GM12864 (cell line): Measurements from ENCODE around the gene CIPC.

Experiments
- DNase-seq: peaks from one replicate; pipeline ENCODE4 v3.0.0-alpha.2; 2011; ENCODE audit warnings: low read depth
- H3K4me3 ChIP-seq: 2 replicates; pipeline ENCODE4 v1.5.1; 2011; ENCODE audit warnings: mild to moderate bottlenecking, low read depth, low read length, control low read depth
- TF ChIP-seq, protein P1 (sequence below): IDR thresholded peaks from 2 replicates; pipeline ENCODE4 v1.5.1; 2011; ENCODE audit warnings: low read depth, mild to moderate bottlenecking, moderate library complexity, low read length, control low read depth, inconsistent platforms; ENCODE audit errors: missing control alignments

CIPC gene

DNA sequence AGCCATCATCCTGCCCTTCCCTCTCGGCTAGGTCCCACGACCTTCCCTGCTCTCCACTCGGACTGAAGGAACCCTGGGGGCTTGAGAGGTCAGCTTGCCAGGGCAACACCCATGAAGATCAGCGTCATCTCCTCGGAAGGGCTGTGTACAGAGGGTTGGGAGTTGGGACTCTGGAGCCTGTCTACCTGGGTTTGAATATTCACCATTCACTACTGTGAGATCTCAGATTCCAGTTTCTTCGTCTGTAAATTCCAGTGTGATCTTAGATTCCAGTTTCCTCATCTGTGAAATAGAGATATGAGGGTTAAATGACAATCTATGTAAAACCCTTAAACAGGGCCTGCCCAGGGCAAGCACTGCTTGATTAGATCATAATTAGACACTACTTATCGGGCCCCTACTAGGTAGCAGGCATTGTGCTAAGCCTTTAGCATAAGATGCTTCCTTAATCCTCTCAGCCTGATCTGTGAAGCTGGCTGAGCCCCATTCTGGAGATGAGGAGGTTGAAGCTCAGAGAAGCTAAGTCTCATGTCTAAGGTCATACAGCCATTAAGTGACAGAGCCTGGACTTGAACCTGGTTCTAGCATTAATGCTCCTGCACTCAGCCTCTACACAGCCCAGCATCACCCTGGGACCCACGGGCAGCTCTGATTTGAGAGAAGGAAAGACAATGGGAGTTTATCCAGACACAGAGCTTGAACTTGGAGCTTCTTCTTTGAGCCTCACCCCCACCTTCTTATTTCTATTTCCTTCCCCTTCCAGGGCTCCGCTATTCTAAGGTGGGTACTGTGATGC is 44.1 kb downstream of the CIPC start:
- no peak for DNase-seq
- no peak overlapping the region for H3K4me3 ChIP-seq
- TF ChIP-seq, protein P1, sequence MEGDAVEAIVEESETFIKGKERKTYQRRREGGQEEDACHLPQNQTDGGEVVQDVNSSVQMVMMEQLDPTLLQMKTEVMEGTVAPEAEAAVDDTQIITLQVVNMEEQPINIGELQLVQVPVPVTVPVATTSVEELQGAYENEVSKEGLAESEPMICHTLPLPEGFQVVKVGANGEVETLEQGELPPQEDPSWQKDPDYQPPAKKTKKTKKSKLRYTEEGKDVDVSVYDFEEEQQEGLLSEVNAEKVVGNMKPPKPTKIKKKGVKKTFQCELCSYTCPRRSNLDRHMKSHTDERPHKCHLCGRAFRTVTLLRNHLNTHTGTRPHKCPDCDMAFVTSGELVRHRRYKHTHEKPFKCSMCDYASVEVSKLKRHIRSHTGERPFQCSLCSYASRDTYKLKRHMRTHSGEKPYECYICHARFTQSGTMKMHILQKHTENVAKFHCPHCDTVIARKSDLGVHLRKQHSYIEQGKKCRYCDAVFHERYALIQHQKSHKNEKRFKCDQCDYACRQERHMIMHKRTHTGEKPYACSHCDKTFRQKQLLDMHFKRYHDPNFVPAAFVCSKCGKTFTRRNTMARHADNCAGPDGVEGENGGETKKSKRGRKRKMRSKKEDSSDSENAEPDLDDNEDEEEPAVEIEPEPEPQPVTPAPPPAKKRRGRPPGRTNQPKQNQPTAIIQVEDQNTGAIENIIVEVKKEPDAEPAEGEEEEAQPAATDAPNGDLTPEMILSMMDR = no peak

DNA sequence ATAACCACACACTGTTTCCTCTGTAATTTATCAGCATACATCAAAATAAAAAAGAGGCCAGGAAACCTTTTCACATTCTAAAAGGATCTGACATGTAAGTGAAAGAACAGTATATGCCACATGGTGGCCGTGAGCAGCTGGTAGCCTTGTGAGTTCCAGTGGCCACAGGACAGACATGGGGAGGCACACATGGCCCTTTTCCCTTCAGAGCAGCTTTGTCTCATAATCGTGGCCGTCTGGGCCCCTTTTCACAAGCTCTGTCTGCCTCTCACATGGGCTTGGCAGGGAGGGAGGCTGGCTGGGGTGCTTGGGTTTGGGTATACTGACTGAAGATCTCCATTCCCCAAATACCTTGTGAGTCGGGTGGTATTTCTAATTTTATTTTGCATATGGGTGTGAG is 45.0 kb downstream of the CIPC start:
- H3K4me3 ChIP-seq = no peak overlapping the region
- TF ChIP-seq, protein P1 = no peak
- DNase-seq = no peak

DNA sequence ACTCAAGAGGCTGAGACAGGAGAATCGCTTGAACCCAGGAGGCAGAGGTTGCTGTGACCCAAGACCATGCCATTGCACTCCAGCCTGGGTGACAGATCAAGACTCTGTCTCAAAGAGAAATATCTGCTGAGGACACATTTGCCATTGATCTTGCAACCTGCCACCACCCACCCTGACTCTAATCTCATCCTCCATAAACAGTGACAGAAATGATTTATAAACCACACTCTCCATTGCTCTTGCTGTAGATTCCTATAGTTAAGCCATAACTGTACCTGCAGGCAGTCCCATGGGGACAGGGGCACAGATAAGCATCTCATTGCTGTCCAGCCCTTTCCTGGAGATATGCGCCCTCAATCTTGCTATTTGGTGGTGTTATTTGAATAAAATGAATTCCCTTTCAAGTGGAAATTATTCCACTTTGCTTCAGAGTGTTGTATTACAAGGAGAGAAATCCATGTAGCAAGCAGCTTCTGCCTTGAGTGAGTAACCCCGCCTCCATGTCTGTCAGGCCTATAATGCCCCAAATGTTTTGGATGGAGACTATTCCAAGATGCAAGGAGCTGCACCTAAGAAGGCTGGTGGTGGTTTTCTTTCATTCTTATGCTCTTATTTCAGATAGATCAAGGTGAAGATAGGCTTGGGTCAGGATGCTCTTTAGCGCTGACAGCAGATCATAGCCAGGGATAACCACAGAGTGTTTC is 46.5 kb downstream of the CIPC start:
- DNase-seq = no peak
- H3K4me3 ChIP-seq = no peak overlapping the region
- TF ChIP-seq, protein P1 = no peak

DNA sequence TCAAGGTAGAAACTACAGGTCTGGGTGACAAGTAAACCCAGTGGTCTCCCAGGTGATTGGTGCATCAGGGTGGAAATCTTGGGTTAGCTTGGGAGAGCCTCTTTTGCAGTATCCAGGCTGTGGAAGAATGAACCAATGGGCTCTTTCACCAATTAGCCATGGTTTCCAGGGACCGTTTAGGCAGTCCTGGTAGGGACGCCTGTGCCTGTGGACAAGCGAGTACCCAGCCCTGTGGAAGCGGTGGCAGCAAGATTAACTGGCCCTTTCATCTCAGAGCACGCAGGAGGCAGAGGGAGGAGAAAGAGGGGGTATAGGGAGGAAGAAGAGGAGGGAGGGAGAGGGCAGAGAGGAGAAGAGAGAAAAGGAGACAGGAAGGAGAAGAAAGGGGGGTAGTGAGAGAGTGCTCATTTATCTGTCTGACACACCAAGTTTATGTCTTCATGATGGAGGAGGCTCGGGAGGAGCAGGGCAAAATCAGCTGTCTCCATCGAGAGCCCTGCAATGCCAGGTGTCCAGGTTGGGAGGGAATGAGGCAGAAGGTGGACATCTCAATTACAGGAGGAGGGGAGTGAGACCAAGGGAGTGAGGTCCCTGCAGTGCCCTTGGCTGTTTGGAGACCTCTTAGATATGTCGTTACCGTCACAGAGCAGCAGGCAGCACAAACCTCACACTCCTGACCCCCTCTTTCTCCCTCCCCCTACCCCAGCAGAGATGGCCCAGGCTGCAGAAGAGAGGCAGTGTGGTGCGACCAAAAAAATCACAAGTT is 48.1 kb downstream of the CIPC start:
- DNase-seq = no peak
- H3K4me3 ChIP-seq = no peak overlapping the region
- TF ChIP-seq, protein P1 = no peak

DNA sequence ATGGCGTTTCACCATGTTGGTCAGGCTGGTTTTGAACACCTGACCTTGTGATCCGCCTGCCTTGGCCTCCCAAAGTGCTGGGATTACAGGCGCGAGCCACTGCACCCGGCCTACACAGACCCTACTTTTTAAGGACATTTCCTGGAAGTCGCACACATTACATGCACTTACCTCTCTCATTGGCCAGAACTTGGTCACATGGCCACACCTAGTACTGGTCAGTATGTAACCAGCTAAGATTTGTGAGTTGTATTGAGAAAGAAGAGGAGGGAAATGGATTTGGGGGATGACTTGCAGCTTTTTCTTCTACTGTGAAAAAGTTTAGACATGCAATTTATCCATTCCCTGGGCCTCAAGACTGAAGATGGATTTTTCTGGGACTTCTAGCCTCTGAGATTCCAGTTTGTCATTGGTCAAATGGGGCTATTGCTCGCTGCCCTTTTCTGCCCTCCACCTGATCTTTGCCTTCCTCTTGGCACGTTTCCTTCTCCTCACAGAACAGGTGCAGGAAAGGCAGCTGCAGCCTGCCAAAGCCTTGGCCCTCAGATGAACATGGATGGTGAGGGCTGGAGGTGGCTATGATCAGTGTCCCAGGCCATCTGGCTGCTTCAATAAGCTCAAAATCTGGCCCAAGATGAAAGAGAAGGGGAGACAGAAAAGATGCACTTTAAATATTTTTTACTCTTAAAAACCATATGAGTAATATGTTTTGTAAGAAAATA is 50.6 kb downstream of the CIPC start:
- H3K4me3 ChIP-seq = no peak overlapping the region
- DNase-seq = no peak
- TF ChIP-seq, protein P1 = no peak

DNA sequence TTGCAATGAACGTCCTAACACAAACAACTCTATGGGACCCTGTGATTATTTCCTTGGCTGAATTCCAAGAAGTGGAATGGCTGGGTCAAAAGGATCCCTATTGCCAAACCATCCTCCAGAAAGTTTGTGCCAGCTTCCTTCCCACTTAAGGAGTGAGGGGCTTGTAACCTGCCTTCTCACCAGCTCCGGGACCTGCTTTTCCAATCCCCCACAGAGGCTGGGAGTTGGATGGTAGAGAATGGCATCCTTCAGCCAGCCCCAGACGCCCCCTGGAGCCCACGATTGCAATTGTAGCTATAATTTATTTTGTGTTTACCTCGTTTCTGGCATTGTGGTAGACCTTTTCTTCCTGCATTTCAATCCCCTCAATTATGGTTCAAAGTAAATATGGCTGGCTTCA is 53.2 kb downstream of the CIPC start:
- DNase-seq = no peak
- no peak overlapping the region for H3K4me3 ChIP-seq
- TF ChIP-seq, protein P1 = peak; percentile 67
